GM12892 (cell line): ENCODE results near the gene PLPP4.

Source experiments
- POLR2A ChIP-seq: IDR thresholded peaks from 2 replicates; pipeline ENCODE4 v1.6.1; 2011; ENCODE audit warnings: low read depth, low read length, control low read depth
- POLR2AphosphoS5 ChIP-seq: IDR thresholded peaks from 2 replicates; pipeline ENCODE4 v1.6.1; 2011; ENCODE audit warnings: low read depth, low read length, control low read depth
- TAF1 ChIP-seq: IDR thresholded peaks from 2 replicates; pipeline ENCODE4 v1.6.1; 2011; ENCODE audit warnings: low read depth, mild to moderate bottlenecking, control low read depth, low read length, borderline replicate concordance

GRCh38 chr10:120429395-120429794 is 27.6 kb upstream of the PLPP4 start:
- TF ChIP-seq POLR2AphosphoS5 = no peak
- TF ChIP-seq POLR2A = no peak
- TF ChIP-seq TAF1 = no peak
